OCI-M1 (cell line): Measurements from ENCODE around the gene CEACAM3.
A peak's percentile ranks its signal among the peaks of the same experiment; 100 is the strongest.

Source experiments
- DNase-seq: peaks from one replicate; lab custom pipeline; 2025; lab: John Stamatoyannopoulos, UW

CEACAM3 gene

DNA sequence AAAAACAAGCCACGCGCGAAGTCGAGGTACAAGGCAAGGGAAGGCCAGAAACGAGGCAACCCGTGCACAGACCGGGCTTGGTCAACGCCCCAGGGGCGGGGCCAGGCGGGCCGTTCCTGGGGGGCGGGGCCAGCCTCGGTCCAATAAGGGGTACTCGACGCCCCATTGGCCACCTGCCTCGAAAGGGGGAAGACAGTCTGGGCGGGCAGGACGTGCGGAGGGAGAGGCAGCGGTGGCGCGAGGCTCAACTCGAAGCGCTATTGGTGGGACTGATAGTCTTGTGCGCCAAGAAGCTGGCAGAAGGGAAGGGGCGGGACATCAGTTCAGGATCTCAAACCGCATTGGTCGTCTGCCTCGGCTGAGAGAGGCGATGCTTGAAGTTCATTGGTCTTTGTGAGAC is 48.2 kb downstream of the CEACAM3 start, which contains the start of gene LYPD4:
Gene LYPD4, minus strand, starts transcription at position 83 of the 400 bp plus-strand sequence. CDS start 5,398 bp downstream, outside the sequence.
- DNase-seq = no peak

DNA sequence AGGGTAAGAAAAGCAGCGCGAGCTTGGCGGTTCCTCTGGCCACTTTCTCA is 48.4 kb downstream of the CEACAM3 start, which contains the start of gene DMRTC2:
Gene DMRTC2, plus strand, starts transcription at position 42 of the 50 bp plus-strand sequence. CDS start 2,387 bp downstream, outside the sequence.
- no peak for DNase-seq

DNA sequence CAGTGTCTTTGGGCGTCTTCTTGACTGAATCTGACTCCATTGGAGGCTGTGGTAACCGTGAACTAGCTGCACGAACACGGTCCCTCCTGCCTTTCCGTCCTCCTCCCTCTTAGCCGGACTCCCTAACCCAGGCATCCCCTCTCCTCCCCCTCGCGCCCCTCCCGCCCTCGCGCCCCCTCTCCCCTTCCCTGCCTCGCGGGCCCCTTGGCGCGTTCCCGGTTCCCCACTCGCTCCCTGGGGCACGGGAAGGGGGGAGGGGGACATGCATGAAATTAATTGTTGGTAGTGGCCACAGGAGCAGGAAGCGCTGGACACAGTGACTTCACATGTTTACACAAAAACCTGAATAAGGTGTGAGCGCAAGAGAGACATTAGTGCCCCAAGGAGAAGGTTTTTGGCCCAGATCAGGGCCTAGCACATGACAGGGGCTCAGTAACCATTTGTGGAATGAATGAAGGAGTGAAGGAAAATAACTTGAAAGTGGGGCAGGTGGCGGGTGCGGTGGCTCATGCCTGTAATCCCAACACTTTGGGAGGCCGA is 48.7 kb downstream of the CEACAM3 start:
- no peak for DNase-seq

DNA sequence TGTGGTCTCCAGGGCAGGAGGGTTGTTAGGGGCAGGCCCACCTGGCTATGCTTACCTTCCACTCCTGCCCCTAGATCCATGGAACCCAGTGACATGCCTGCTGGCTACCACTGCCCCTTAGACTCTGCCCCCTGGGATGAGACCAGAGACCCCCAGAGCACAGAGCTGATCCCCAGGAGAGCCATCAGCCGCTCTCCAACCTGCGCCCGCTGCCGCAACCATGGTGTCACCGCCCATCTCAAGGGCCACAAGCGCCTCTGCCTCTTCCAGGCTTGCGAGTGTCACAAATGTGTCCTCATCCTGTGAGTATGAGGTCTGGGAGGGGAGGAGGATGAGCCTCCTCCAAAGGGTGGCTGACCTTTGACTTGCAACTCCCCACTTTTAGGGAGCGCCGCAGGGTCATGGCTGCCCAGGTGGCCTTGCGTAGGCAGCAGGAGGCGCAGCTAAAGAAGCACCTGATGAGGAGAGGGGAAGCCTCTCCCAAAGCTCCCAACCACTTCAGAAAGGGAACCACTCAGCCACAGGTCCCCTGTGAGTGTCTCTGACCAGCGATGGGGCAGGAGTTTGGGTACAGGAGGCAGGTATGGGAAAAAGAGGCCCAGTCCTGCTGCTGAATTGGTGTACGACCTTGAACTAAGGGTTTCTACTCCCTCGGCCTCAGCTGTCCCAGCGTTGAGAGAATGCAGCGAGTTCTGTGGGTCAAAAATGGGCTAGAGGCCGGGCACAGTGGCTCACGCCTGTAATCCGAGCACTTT is 51.1 kb downstream of the CEACAM3 start:
- no peak for DNase-seq

DNA sequence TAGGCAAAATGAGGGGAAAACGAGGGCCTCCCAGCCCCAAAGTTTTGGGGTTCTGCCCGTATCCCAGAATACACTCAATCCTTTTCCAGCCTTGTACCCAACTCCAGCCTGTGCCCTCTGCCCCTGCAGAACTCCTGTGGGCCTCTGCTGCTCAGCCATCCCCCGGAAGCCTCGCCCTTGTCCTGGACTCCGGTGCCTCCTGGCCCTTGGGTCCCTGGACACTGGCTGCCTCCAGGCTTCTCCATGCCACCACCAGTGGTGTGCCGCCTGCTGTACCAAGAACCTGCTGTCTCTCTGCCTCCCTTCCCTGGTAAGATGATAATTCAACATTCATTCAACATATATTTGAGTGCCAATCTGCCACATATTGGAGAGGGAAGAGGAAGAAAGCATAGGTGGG is 52.3 kb downstream of the CEACAM3 start:
- no peak for DNase-seq

DNA sequence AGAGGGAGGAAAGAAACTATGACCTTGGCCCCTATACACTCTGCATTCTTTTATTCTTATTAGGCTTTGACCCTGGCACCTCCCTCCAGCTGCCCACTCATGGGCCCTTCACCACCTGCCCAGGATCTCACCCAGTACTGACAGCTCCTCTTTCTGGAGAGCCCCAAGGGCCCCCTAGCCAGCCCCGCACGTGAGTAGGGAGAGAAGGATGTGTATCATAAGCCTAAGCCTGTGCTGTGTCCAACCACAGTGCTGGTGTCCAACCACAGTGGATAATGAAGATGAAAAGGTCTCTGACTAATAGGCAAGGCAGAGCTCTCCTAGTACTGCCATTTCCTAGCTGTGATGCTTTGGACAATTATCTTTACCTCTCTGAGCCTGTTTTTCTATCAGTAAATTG is 52.7 kb downstream of the CEACAM3 start:
- DNase-seq = no peak

DNA sequence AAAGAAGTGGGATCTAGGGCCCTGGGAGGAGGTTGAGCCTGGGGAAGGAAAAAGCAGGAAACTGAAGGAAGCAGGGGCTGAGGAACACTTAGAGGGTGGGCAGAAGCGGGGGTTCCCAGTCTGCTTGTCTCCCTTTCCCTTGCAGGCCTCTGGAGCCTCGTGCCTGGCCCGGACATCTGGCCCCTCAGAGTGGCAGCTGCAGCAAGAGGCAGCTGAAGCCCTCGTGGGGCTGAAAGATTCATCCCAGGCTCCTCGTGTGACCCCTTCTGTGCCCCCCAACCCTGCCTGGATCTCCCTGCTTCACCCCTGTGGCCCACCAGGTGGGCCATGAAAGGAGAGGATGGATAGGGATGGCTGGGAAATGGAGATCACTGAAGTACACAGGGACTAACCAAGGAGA is 54.0 kb downstream of the CEACAM3 start:
- DNase-seq = no peak

DNA sequence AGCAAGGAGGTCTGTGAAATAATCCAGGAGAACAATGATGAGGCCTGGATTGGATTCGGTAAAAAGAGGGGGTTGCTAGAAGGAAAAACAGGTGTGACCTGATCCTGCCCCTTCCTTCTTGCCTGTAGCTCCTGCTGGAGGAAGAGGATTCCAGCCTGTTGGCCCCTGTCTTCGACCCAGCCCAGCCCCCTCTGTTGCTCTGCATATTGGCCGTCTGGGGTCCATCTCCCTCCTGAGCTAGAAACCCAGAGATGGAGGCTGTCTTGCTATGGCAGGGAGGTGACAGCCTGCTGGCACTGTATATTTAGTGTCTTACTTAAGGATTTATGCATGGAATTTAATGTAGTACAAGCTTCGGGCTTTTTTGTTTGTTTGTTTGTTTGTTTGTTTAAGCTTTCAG is 55.1 kb downstream of the CEACAM3 start:
- DNase-seq = no peak

DNA sequence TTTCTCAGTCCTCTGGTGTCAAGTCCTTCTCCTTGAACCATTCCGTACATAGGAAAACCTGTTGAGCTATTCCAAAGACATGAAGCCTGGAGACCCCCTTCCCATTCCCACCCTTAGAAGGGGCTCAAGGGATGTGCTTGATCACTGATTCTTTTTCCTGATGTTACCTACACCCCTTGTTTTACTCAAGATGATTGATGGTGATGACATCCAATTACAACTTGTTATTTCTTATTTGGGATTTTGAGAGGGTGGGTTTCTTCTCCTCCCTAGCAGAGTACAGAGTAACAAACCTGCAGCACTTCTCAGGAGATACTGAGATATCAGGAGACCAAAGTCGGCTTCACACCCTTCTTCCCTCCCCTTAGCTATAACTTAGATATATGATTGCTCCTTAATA is 57.0 kb downstream of the CEACAM3 start:
- DNase-seq = no peak

DNA sequence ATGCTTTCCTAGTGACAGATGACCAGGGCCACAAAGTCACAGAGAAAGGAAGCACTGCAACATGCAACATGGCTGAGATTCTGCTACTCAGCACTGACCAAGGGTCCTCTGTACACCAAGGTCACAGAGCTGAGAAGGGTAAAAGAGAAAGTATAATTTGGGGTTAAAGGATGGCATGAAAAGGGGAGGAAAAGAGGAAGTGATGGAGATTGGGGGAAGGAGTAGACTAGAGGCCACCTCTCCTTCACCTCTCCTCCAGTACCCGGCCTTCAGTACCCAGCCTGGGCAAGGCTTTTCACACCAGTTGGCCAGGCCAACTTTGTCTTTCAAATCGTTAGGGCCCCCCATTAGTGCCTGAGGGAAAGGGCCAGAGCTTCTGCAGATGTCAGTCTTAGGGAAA is 57.4 kb downstream of the CEACAM3 start:
- DNase-seq = peak; percentile 32

DNA sequence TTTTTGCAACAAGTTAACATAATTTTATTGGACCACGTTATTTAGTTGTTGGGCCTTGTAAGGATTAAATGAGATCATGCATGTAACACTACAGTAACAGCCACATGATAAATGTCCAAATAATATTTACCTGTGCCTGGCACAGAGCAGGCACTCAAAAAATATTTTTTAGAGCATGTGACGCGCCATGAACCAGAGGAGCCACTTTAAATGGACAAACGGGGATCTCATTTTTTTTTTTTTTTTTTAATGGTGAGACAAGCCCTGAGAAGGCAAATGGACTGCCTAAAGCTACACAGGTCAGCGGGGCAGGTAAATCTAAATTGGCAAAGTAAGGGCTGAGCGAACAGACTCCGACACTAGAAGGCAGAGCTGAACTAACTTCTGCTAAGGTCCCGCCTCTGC is 62.8 kb downstream of the CEACAM3 start:
- DNase-seq = no peak

DNA sequence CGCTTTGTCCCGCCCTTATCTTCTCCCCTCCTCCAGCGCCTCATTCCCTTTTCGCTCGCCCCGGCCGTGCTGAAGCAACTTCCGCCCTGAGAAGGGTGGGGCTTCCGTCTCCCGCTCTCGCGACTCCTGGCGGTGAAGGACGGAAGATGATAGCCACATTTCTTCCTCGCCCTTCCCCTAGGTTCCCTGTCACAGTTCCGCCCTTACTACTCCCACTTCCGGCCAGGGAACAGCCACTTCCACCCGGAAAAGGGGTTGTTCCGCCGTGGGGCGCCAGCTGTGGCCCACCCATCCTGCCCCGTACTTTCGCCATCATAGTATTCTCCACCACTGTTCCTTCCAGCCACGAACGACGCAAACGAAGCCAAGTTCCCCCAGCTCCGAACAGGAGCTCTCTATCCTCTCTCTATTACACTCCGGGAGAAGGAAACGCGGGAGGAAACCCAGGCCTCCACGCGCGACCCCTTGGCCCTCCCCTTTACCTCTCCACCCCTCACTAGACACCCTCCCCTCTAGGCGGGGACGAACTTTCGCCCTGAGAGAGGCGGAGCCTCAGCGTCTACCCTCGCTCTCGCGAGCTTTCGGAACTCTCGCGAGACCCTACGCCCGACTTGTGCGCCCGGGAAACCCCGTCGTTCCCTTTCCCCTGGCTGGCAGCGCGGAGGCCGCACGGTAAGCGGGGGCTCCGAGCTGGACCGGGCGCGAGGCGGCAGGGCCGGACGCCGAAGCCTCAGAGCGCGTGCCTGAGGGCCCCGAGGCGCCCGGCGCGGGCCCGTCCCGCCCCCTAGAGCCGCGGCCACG is 63.4 kb downstream of the CEACAM3 start, which contains the start of gene RPS19:
Gene RPS19, plus strand, starts transcription at position 638 of the 801 bp plus-strand sequence. CDS start 520 bp downstream, outside the sequence.
- peak; percentile 100 for DNase-seq

DNA sequence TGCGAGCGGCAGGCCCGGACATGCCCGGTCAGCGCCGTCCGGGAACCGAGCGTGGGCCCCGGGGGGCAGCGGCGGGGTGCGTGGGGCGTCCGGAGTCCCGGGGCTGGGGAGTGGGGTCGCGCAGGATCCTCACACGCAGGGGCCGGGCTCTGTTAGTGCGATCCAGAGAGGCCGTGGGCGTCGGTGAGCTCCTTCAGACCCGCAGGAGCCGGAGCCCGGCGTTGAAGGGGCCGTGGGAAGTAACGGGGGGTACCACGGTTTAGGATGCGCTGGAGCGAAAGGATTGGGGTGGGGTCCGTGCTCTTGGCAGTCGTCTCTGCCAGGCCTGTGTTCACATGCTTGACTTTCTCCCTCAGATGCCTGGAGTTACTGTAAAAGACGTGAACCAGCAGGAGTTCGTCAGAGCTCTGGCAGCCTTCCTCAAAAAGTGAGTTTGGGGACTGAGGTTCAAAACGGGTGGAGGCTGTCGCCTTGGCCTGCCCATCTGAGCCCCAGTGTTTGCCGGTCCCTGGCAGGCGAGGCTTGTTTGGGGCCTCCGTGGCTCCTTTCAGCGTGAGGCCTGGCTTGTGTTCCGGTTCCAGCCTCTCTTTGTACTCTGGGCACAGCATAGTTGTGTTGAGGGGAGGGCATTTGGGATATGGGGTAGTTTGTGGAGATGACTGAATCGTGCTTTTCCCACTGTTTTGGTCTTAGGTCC is 64.2 kb downstream of the CEACAM3 start:
- DNase-seq = peak; percentile 44
